Measurements from ENCODE around the gene CD52.

DNA sequence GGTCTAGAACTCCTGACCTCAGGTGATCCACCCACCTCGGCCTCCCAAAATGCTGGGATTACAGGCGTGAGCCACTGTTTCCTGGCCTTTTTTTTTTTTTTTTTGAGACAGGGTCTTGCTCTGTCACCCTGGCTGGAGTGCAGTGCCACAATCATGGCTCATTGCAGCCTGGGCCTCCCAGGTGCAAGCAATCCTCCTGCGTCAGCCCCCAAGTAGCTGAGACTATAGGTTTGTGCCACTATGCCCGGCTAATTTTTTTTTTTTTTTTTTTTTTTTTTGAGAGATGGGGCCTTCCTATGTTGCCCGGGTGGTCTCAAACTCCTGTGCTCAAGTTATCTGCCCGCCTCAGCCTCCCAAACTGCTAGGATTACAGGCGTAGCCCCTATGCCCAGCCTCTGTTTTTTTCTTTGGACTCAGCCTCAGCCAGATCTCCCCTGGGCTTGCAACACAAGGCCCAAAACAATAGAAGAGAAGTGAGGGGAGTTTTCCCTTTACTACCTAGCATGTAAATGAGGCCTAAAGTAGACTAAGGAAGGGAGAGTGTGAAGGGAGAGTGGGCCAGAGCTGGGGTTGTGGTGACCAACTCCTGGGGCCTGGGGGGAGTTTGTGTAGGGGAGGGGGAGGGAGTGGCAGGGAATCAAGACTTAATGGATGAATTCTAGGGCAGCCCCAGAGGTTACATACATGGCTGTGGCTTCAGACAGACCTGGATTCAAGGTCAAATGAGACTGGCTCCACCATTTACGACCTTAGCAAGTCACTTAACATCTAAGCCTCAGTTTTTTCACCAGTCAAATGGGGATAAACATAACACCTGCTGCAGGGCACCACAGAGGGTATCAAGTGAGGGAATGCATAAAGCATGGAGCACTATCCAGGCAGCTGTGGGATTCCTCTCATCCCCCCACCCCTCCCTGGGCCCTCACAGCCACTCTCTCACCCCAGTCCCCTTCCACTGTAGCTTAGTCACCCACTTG lies 1.6 kb upstream of the CD52 start:
- TF ChIP-seq, protein P1, sequence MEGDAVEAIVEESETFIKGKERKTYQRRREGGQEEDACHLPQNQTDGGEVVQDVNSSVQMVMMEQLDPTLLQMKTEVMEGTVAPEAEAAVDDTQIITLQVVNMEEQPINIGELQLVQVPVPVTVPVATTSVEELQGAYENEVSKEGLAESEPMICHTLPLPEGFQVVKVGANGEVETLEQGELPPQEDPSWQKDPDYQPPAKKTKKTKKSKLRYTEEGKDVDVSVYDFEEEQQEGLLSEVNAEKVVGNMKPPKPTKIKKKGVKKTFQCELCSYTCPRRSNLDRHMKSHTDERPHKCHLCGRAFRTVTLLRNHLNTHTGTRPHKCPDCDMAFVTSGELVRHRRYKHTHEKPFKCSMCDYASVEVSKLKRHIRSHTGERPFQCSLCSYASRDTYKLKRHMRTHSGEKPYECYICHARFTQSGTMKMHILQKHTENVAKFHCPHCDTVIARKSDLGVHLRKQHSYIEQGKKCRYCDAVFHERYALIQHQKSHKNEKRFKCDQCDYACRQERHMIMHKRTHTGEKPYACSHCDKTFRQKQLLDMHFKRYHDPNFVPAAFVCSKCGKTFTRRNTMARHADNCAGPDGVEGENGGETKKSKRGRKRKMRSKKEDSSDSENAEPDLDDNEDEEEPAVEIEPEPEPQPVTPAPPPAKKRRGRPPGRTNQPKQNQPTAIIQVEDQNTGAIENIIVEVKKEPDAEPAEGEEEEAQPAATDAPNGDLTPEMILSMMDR (tag by site-specific recombination; IDR thresholded peaks at IDR 0.05) = no peak
- no peak for TF ChIP-seq ZNF560 (tag by site-specific recombination; IDR thresholded peaks at IDR 0.05; ENCODE audit: borderline replicate concordance)
- TF ChIP-seq, protein P2, sequence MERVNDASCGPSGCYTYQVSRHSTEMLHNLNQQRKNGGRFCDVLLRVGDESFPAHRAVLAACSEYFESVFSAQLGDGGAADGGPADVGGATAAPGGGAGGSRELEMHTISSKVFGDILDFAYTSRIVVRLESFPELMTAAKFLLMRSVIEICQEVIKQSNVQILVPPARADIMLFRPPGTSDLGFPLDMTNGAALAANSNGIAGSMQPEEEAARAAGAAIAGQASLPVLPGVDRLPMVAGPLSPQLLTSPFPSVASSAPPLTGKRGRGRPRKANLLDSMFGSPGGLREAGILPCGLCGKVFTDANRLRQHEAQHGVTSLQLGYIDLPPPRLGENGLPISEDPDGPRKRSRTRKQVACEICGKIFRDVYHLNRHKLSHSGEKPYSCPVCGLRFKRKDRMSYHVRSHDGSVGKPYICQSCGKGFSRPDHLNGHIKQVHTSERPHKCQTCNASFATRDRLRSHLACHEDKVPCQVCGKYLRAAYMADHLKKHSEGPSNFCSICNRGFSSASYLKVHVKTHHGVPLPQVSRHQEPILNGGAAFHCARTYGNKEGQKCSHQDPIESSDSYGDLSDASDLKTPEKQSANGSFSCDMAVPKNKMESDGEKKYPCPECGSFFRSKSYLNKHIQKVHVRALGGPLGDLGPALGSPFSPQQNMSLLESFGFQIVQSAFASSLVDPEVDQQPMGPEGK (tag by site-specific recombination; IDR thresholded peaks at IDR 0.05) = no peak

Measured in HEK293 (cell line).